Keratinocyte (primary cell): ENCODE data around the gene DYNC1I1. TPM values are rescaled to one million over a fixed set of nuclear protein-coding genes. Genes with fewer than 3 reads are reported as not detected.
A peak's percentile ranks its signal among the peaks of the same experiment; 100 is the strongest.

Experiments used
- DNase-seq: peaks from one replicate; pipeline ENCODE4 v3.0.0-alpha.2; 2011; ENCODE audit warnings: low read depth, missing footprints, low spot score
- FAIRE-seq: peaks from 2 replicates; lab custom pipeline; 2011; peaks lifted over from hg19 to GRCh38; lab: Jason Lieb, UNC
- H2AFZ ChIP-seq: 2 replicates; pipeline ENCODE4 v1.6.0; 2012; ENCODE audit warnings: low read length, control low read depth, inconsistent platforms; ENCODE audit not compliant: control insufficient read depth
- H3K27ac ChIP-seq: 2 replicates; pipeline ENCODE4 v1.5.1; 2011; ENCODE audit warnings: low read length; ENCODE audit not compliant: control insufficient read depth, insufficient read depth
- H3K27me3 ChIP-seq: 3 replicates; pipeline ENCODE4 v1.6.0; 2011; ENCODE audit warnings: low read length; ENCODE audit not compliant: control insufficient read depth, insufficient read depth; ENCODE audit errors: extremely low read depth
- H3K36me3 ChIP-seq, 2 experiments: 2 replicates in 1 of 2; 3 replicates in 1 of 2; pipeline ENCODE4 v1.5.1; 2011; ENCODE audit warnings: low read length in 2 of 2, mild to moderate bottlenecking in 1 of 2; ENCODE audit not compliant: control insufficient read depth in 2 of 2, insufficient read depth in 2 of 2; ENCODE audit errors: extremely low read depth in 1 of 2
- H3K4me1 ChIP-seq: 3 replicates; pipeline ENCODE4 v1.5.1; 2011; ENCODE audit warnings: low read length; ENCODE audit not compliant: control insufficient read depth, insufficient read depth; ENCODE audit errors: extremely low read depth
- H3K4me2 ChIP-seq: 3 replicates; pipeline ENCODE4 v1.6.0; 2011; ENCODE audit warnings: low read depth, low read length; ENCODE audit not compliant: control insufficient read depth, insufficient read depth; ENCODE audit errors: extremely low read depth
- H3K4me3 ChIP-seq, 3 experiments: fragments of 200-600 bp in 1 of 3; sonication (generic) in 1 of 3; 2 replicates in 2 of 3; 3 replicates in 1 of 3; pipeline ENCODE4 v1.5.1; 2011 to 2016; ENCODE audit warnings: low read length in 3 of 3, mild to moderate bottlenecking in 3 of 3, control low read depth in 2 of 3, inconsistent platforms in 1 of 3, low read depth in 1 of 3, mixed read lengths in 1 of 3, mixed run types in 1 of 3, moderate library complexity in 1 of 3; ENCODE audit not compliant: control insufficient read depth in 2 of 3, insufficient read depth in 2 of 3; ENCODE audit errors: extremely low read depth in 1 of 3
- H3K79me2 ChIP-seq: 2 replicates; pipeline ENCODE4 v1.6.0; 2012; ENCODE audit warnings: low read length; ENCODE audit not compliant: control insufficient read depth, insufficient read depth
- H3K9ac ChIP-seq: 3 replicates; pipeline ENCODE4 v1.6.0; 2011; ENCODE audit warnings: low read length; ENCODE audit not compliant: control insufficient read depth, insufficient read depth; ENCODE audit errors: extremely low read depth
- H3K9me1 ChIP-seq: 3 replicates; pipeline ENCODE4 v1.6.0; 2011; ENCODE audit warnings: low read length; ENCODE audit not compliant: control insufficient read depth, insufficient read depth; ENCODE audit errors: extremely low read depth
- H3K9me3 ChIP-seq: 2 replicates; pipeline ENCODE4 v1.5.1; 2012; ENCODE audit warnings: low read depth, low read length; ENCODE audit not compliant: control insufficient read depth
- H4K20me1 ChIP-seq: 3 replicates; pipeline ENCODE4 v1.6.0; 2011; ENCODE audit warnings: low read length; ENCODE audit not compliant: control insufficient read depth, insufficient read depth; ENCODE audit errors: extremely low read depth
- EZH2 ChIP-seq: IDR thresholded peaks from one replicate; pipeline ENCODE4 v1.6.1; 2012; ENCODE audit warnings: inconsistent platforms, mild to moderate bottlenecking, low read length, moderate library complexity
- dilution Hi-C: fragments of 300-500 bp; cut with MboI; formaldehyde crosslinking; loops from one replicate; pipeline ENCODE4 v1.7.0; 2020; ENCODE audit warnings: low sequenced_read_pairs; ENCODE audit not compliant: extremely low pct_ligation_motif_present
- polyA plus RNA-seq, 5 experiments: library from polyadenylated mRNA; depleted of rRNA in 3 of 5; stranded (reverse) in 3 of 5; stranded (forward) in 1 of 5; unstranded in 1 of 5; fragments of >200 nt; gene quantifications; 1 replicate in 1 of 5; 2 replicates in 3 of 5; 3 replicates in 1 of 5; pipeline versions ENCODE4 v1.2.1 to v1.2.3, GENCODE V29; 2011 to 2012; ENCODE audit warnings: missing spikeins in 2 of 5, low read depth in 1 of 5, low replicate concordance in 1 of 5
- TF ChIP-seq, protein P1 (sequence below), 3 experiments: IDR thresholded peaks in 1 of 3; conservative IDR thresholded peaks in 1 of 3; optimal IDR thresholded peaks in 1 of 3; 2 replicates in 2 of 3; 3 replicates in 1 of 3; pipeline versions ENCODE3 to v1.5.1; 2011; ENCODE audit warnings: low read length in 3 of 3, mild to moderate bottlenecking in 3 of 3, moderate library complexity in 2 of 3, control low read depth in 1 of 3, inconsistent platforms in 1 of 3; ENCODE audit not compliant: insufficient read depth in 2 of 3; ENCODE audit errors: extremely low read depth in 1 of 3

Gene DYNC1I1
- polyA plus RNA-seq, 1 donor (not counting 4 experiments of a cell fraction or from before 2014, with no cell fraction given) = 0.10 TPM

DNA sequence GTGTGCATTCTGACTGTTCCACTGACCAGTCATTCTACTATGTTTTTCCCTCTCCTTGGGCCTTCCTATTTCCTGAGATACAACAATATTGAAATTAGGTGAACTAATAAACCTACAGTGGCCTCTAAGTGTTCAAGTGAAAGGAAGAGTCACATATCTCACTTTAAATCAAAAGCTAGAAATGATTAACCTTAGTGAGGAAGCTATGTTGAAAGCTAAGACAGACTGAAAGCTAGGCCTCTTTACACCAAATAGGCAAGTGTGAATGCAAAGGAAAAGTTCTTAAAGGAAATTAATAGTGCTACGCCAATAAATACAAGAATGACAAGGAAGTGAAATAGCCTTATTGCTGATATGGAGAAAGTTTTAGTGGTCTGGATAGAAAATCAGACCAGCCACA lies 5.7 kb upstream of the DYNC1I1 start:
- H3K9ac ChIP-seq = no peak overlapping the region
- no peaks in the 10 kb centered on the region for H3K27me3 ChIP-seq
- H3K9me3 ChIP-seq = no peaks in the 10 kb centered on the region
- FAIRE-seq (no peak), DNase-seq (no peak)
- H3K79me2 ChIP-seq = no peaks in the 10 kb centered on the region
- no peak for TF ChIP-seq EZH2
- TF ChIP-seq, protein P1, sequence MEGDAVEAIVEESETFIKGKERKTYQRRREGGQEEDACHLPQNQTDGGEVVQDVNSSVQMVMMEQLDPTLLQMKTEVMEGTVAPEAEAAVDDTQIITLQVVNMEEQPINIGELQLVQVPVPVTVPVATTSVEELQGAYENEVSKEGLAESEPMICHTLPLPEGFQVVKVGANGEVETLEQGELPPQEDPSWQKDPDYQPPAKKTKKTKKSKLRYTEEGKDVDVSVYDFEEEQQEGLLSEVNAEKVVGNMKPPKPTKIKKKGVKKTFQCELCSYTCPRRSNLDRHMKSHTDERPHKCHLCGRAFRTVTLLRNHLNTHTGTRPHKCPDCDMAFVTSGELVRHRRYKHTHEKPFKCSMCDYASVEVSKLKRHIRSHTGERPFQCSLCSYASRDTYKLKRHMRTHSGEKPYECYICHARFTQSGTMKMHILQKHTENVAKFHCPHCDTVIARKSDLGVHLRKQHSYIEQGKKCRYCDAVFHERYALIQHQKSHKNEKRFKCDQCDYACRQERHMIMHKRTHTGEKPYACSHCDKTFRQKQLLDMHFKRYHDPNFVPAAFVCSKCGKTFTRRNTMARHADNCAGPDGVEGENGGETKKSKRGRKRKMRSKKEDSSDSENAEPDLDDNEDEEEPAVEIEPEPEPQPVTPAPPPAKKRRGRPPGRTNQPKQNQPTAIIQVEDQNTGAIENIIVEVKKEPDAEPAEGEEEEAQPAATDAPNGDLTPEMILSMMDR (optimal IDR thresholded peaks at IDR 0.05 in 1 of 3, IDR thresholded peaks at IDR 0.05 in 1 of 3, conservative IDR thresholded peaks at IDR 0.05 in 1 of 3; ENCODE audit: extremely low read depth in 1 of 3, insufficient read depth in 2 of 3, low read length in 3 of 3) = no peak
- H3K27ac ChIP-seq = no peak overlapping the region
- no peak overlapping the region for H3K4me2 ChIP-seq
- H2AFZ ChIP-seq = no peak overlapping the region
- no peaks in the 10 kb centered on the region for H3K36me3 ChIP-seq
- dilution Hi-C loops = no loop called here
- no peaks in the 10 kb centered on the region for H3K9me1 ChIP-seq
- no peak overlapping the region for H3K4me3 ChIP-seq
- H3K4me1 ChIP-seq = no peaks in the 10 kb centered on the region
- no peaks in the 10 kb centered on the region for H4K20me1 ChIP-seq

DNA sequence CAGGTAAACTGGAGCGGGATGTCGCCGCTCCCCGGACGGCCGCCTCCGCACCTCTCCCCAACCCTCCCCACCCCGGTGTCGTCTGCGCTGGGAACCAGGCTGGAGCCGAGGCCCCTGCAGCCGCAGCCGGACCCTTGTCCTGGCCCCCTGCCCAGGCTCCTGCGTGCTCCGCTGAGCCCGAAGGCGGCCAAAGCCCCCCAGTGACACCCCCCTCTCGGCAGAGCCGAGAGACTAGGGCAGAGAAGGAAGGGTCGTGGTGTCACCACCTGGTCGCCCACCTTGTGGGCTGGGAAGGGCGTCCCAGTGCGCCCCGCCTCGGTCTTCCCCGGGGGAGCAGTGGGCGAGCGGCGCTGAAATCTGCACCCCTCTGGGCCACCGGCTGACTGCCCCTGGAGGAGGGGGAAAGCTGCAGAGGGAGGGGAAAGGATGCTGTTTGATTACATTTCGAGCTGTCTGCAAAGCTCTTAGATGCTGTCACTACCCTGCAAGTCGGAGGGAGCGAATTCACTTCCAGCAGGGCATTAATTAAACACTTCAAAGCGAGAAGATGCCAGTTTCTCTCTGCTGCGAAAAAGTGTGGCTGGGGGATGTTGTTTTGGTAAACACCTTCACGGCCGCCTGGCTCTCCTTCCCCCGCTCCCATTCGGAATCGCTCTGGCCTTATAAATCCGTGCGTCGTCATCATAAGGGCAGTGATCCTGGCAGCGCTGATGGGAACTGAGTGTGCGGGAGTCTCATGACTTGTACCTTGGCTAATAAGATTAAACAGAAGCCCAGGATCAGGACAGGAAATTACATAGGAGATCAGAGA lies 622 bp downstream of the DYNC1I1 start:
- no peaks in the 10 kb centered on the region for H3K79me2 ChIP-seq
- H4K20me1 ChIP-seq = no peaks in the 10 kb centered on the region
- dilution Hi-C loops = no loop called here
- DNase-seq (no peak), FAIRE-seq (no peak)
- H2AFZ ChIP-seq = peak overlapping the region; percentile 65
- H3K9me1 ChIP-seq = no peaks in the 10 kb centered on the region
- H3K4me1 ChIP-seq = peaks cover 6% of the 10 kb centered on the region
- H3K9ac ChIP-seq = no peak overlapping the region
- TF ChIP-seq, protein P1 (optimal IDR thresholded peaks at IDR 0.05 in 1 of 3, IDR thresholded peaks at IDR 0.05 in 1 of 3, conservative IDR thresholded peaks at IDR 0.05 in 1 of 3; ENCODE audit: extremely low read depth in 1 of 3, insufficient read depth in 2 of 3, low read length in 3 of 3) = no peak
- no peak for TF ChIP-seq EZH2
- H3K4me3 ChIP-seq = peak overlapping the region; percentile 44 to 60 (median 56)
- H3K9me3 ChIP-seq = no peaks in the 10 kb centered on the region
- H3K27ac ChIP-seq = no peak overlapping the region
- H3K27me3 ChIP-seq = peaks cover 8% of the 10 kb centered on the region
- no peaks in the 10 kb centered on the region for H3K36me3 ChIP-seq
- peak overlapping the region; percentile 75 for H3K4me2 ChIP-seq
